ENCODE results near the gene P4HB. TPM values are rescaled to one million over a fixed set of nuclear protein-coding genes. Genes with fewer than 3 reads are reported as not detected.

The P4HB gene
- total RNA-seq, 1 donor from 2014 or later: 611 TPM

Other genes with a start within 250 kb of the P4HB start
- gene NPLOC4, start 223.4 kb downstream of the P4HB start, total RNA-seq: 79.4 TPM
- gene TSPAN10, start 223.3 kb downstream of the P4HB start, total RNA-seq: 1.6 TPM
- gene PDE6G, start 204.0 kb downstream of the P4HB start, total RNA-seq: 0.32 TPM
- 38.4 TPM for gene OXLD1, start 193.9 kb downstream of the P4HB start, total RNA-seq
- 20.3 TPM for gene CCDC137, start 193.8 kb downstream of the P4HB start, total RNA-seq
- 37.6 TPM for gene ARL16, start 176.7 kb downstream of the P4HB start, total RNA-seq
- 137 TPM for gene HGS, start 176.5 kb downstream of the P4HB start, total RNA-seq
- gene MRPL12, start 157.2 kb downstream of the P4HB start, total RNA-seq: 48.6 TPM
- gene SLC25A10, start 148.3 kb downstream of the P4HB start, total RNA-seq: 34.1 TPM
- gene GCGR, start 56.4 kb downstream of the P4HB start, total RNA-seq: 0.20 TPM
- 85.3 TPM for gene MCRIP1, start 27.2 kb downstream of the P4HB start, total RNA-seq
- not detected for gene PPP1R27, start 25.5 kb downstream of the P4HB start, total RNA-seq
- gene ARHGDIA, start 10.8 kb upstream of the P4HB start, total RNA-seq: 340 TPM
- gene ALYREF, start 31.1 kb upstream of the P4HB start, total RNA-seq: 48.1 TPM
- gene ANAPC11, start 31.2 kb upstream of the P4HB start, total RNA-seq: 124 TPM
- 0.55 TPM for gene NPB, start 41.7 kb upstream of the P4HB start, total RNA-seq
- gene PCYT2, start 50.9 kb upstream of the P4HB start, total RNA-seq: 66.0 TPM
- 58.1 TPM for gene SIRT7, start 57.6 kb upstream of the P4HB start, total RNA-seq
- 31.6 TPM for gene MAFG, start 67.2 kb upstream of the P4HB start, total RNA-seq
- 12.6 TPM for gene PYCR1, start 76.8 kb upstream of the P4HB start, total RNA-seq
- gene MYADML2, start 86.7 kb upstream of the P4HB start, total RNA-seq: not detected
- gene NOTUM, start 100.7 kb upstream of the P4HB start, total RNA-seq: 1.3 TPM
- 45.4 TPM for gene ASPSCR1, start 117.1 kb upstream of the P4HB start, total RNA-seq
- gene CENPX, start 162.3 kb upstream of the P4HB start, total RNA-seq: 43.4 TPM
- gene LRRC45, start 162.8 kb upstream of the P4HB start, total RNA-seq: 26.4 TPM
- gene RAC3, start 171.1 kb upstream of the P4HB start, total RNA-seq: 8.9 TPM
- 102 TPM for gene DCXR, start 177.2 kb upstream of the P4HB start, total RNA-seq
- 51.6 TPM for gene RFNG, start 191.3 kb upstream of the P4HB start, total RNA-seq
- gene GPS1, start 191.4 kb upstream of the P4HB start, total RNA-seq: 107 TPM
- gene DUS1L, start 205.3 kb upstream of the P4HB start, total RNA-seq: 92.4 TPM
- gene FASN, start 237.7 kb upstream of the P4HB start, total RNA-seq: 181 TPM